Esophagus muscularis mucosa (tissue), 4 donors: Measurements from ENCODE around the gene HCFC1R1. TPM values are rescaled to one million over a fixed set of nuclear protein-coding genes. Genes with fewer than 3 reads are reported as not detected.
A peak's percentile ranks its signal among the peaks of the same experiment; 100 is the strongest.

ENCODE experiments used
- DNase-seq: peaks from one replicate; pipeline ENCODE4 v3.0.0-alpha.2; 2017; ENCODE audit errors: extremely low spot score
- H3K27ac ChIP-seq, 4 donors: fragments of 200-600 bp; sonication (generic); replicated peaks in 1 of 4; 1 replicate in 3 of 4; 2 replicates in 1 of 4; pipeline ENCODE4 v1.5.1; 2016 to 2019; ENCODE audit warnings: mild to moderate bottlenecking in 1 of 4
- H3K27me3 ChIP-seq, 4 donors: fragments of 200-600 bp; sonication (generic); one replicate each; pipeline versions ENCODE4 v1.5.1 to v1.6.0; 2016 to 2019
- H3K36me3 ChIP-seq, 4 donors: fragments of 200-600 bp; sonication (generic); one replicate each; pipeline ENCODE4 v1.5.1; 2016 to 2019
- H3K4me1 ChIP-seq, 4 donors: fragments of 200-600 bp; sonication (generic); one replicate each; pipeline ENCODE4 v1.5.1; 2016 to 2019
- H3K4me3 ChIP-seq, 4 donors: fragments of 200-600 bp; sonication (generic); 1 replicate in 2 of 4; 2 replicates in 2 of 4; pipeline ENCODE4 v1.5.1; 2016 to 2019; ENCODE audit warnings: mild to moderate bottlenecking in 4 of 4, moderate library complexity in 1 of 4
- H3K9me3 ChIP-seq, 4 donors: fragments of 200-600 bp; sonication (generic); 1 replicate in 3 of 4; 2 replicates in 1 of 4; pipeline ENCODE4 v1.5.1; 2016 to 2019
- CTCF ChIP-seq, 3 experiments: fragments of 200-600 bp in 2 of 3; fragments of 450-650 bp in 1 of 3; sonication (generic) in 2 of 3; IDR thresholded peaks; one replicate each; pipeline ENCODE4 v1.5.1; 2017 to 2019; ENCODE audit warnings: antibody characterized with exemption in 3 of 3, mild to moderate bottlenecking in 2 of 3, moderate library complexity in 1 of 3
- EP300 ChIP-seq: sonication (generic); formaldehyde crosslinking; IDR thresholded peaks from one replicate; pipeline ENCODE4 v1.6.1; 2017; ENCODE audit warnings: antibody characterized with exemption
- POLR2A ChIP-seq: fragments of 450-650 bp; IDR thresholded peaks from one replicate; pipeline ENCODE4 v1.6.1; 2017; ENCODE audit warnings: antibody characterized with exemption, moderate library complexity, mild to moderate bottlenecking, low read depth
- POLR2AphosphoS5 ChIP-seq, 2 donors: sonication (generic); formaldehyde crosslinking; IDR thresholded peaks; one replicate each; pipeline ENCODE4 v1.6.1; 2017; ENCODE audit warnings: antibody characterized with exemption in 2 of 2
- WGBS: methylation state at CpG from one replicate; pipeline ENCODE4 v1.1.5; 2018; 5-methylcytosine and 5-hydroxymethylcytosine counted together
- intact Hi-C: fragments of 100-400 bp; cut with DNase I; formaldehyde crosslinking; loops from one replicate; pipeline ENCODE4 v1.15.1; 2023
- total RNA-seq, 4 donors: library from RNA; depleted of rRNA; stranded (reverse); fragments of >200 nt; gene quantifications; one replicate each; pipeline versions ENCODE4 v1.1.0 to v1.2.1, GENCODE V29; 2016

HCFC1R1 gene
- total RNA-seq, 4 donors from 2014 or later, result 28.8 to 134 (median 72.2) TPM

- H3K27ac ChIP-seq, result peak overlapping the region in 1 of 4 donors; percentile 80
- no peak for DNase-seq
- 57% methylated on average over 33 of the region's 33 CpGs for WGBS
- intact Hi-C loops, result no loop called here
- TF ChIP-seq POLR2AphosphoS5 (IDR thresholded peaks at IDR 0.05) (no peak), CTCF (IDR thresholded peaks at IDR 0.05) (no peak), POLR2A (no peak), EP300 (no peak)
- peaks cover 28 to 47% (median 32%) of the 10 kb centered on the region in 4 donors for H3K4me1 ChIP-seq
- peaks cover 0 to 38% (median 4%) of the 10 kb centered on the region in 4 donors for H3K27me3 ChIP-seq
- H3K9me3 ChIP-seq, result no peaks in the 10 kb centered on the region
- H3K4me3 ChIP-seq, result peak overlapping the region; percentile 66 to 84 (median 72)
- no peaks in the 10 kb centered on the region for H3K36me3 ChIP-seq
Observed at GRCh38 chr16:2981177-2981898, 42.4 kb downstream of the HCFC1R1 start.

GRCh38 chr16:2980227-2981176 lies 43.2 kb downstream of the HCFC1R1 start, which contains the start of gene PKMYT1:
TSS of gene PKMYT1 (minus strand) at chr16:2980446. CDS start at chr16:2979657, 789 bp downstream.
- intact Hi-C loops, result no loop called here
- Histone ChIP-seq H3K4me1 (peaks cover 23 to 39% (median 29%) of the 10 kb centered on the region in 4 donors), H3K36me3 (no peaks in the 10 kb centered on the region), H3K27ac (peak within 1 kb of the TSS; percentile 80 to 89 (median 86)), H3K9me3 (no peaks in the 10 kb centered on the region), H3K27me3 (peaks cover 0 to 41% (median 4%) of the 10 kb centered on the region in 4 donors), H3K4me3 (peak within 1 kb of the TSS; percentile 66 to 84 (median 72))
- DNase-seq, result peak; percentile 94
- TF ChIP-seq EP300 (no peak), POLR2AphosphoS5 (IDR thresholded peaks at IDR 0.05) (peak; percentile 96 to 99), POLR2A (peak; percentile 94), CTCF (IDR thresholded peaks at IDR 0.05) (peak in 1 of 3 experiments; percentile 42)
- WGBS, result 29% methylated on average over 18 of the region's 91 CpGs

GRCh38 chr16:2979669-2980226 lies 44.0 kb downstream of the HCFC1R1 start:
- TF ChIP-seq POLR2A, result no peak
- TF ChIP-seq CTCF (IDR thresholded peaks at IDR 0.05), result no peak
- no peak for TF ChIP-seq POLR2AphosphoS5 (IDR thresholded peaks at IDR 0.05)
- 1% methylated on average over 24 of the region's 43 CpGs for WGBS
- Histone ChIP-seq H3K27ac (no peak overlapping the region), H3K36me3 (no peaks in the 10 kb centered on the region), H3K27me3 (peaks cover 0 to 43% (median 4%) of the 10 kb centered on the region in 4 donors), H3K4me3 (peak overlapping the region; percentile 66 to 84 (median 72)), H3K9me3 (no peaks in the 10 kb centered on the region), H3K4me1 (peaks cover 19 to 34% (median 29%) of the 10 kb centered on the region in 4 donors)
- intact Hi-C loops, result no loop called here
- DNase-seq, result no peak

- intact Hi-C loops, result no loop called here
- TF ChIP-seq EP300 (no peak), CTCF (IDR thresholded peaks at IDR 0.05) (no peak), POLR2A (no peak), POLR2AphosphoS5 (IDR thresholded peaks at IDR 0.05) (no peak)
- 88% methylated on average over 6 of the region's 6 CpGs for WGBS
- H3K9me3 ChIP-seq, result no peaks in the 10 kb centered on the region
- H3K27me3 ChIP-seq, result peaks cover 0 to 54% (median 4%) of the 10 kb centered on the region in 4 donors
- peaks cover 14 to 22% (median 18%) of the 10 kb centered on the region in 4 donors for H3K4me1 ChIP-seq
- no peak for DNase-seq
- no peak overlapping the region for H3K27ac ChIP-seq
- H3K4me3 ChIP-seq, result no peak overlapping the region
- no peaks in the 10 kb centered on the region for H3K36me3 ChIP-seq
Observed at GRCh38 chr16:2977440-2977839, 46.3 kb downstream of the HCFC1R1 start.
